Measurements from ENCODE around the gene FSTL4. TPM values are rescaled to one million over a fixed set of nuclear protein-coding genes. Genes with fewer than 3 reads are reported as not detected.

Gene FSTL4
- total RNA-seq, 2 experiments from 2014 or later: not detected

GRCh38 chr5:133381041-133381440, 231.3 kb downstream of the FSTL4 start:
- peaks cover 16% of the 10 kb centered on the region for H3K9me3 ChIP-seq (ENCODE audit: low read length)
- no peak overlapping the region for H3K4me2 ChIP-seq (ENCODE audit: low read length)
- no peaks in the 10 kb centered on the region for H4K20me1 ChIP-seq (ENCODE audit: insufficient read depth, low read length)
- H3K4me1 ChIP-seq (ENCODE audit: insufficient read depth, low read length, poor library complexity, severe bottlenecking): no peaks in the 10 kb centered on the region
- no peak for DNase-seq (ENCODE audit: low spot score)
- BruUV-seq (replicated peaks): no TSS peak
- H3K9me2 ChIP-seq (ENCODE audit: insufficient read depth, low read length): no peaks in the 10 kb centered on the region
- TF ChIP-seq EZH2phosphoT487 (IDR thresholded peaks at IDR 0.05; ENCODE audit: borderline replicate concordance, low read depth, low read length): no peak
- TF ChIP-seq CTCF (conservative IDR thresholded peaks at IDR 0.05; ENCODE audit: low read length): no peak
- H3K4me3 ChIP-seq (ENCODE audit: low read depth, low read length, poor library complexity, severe bottlenecking): no peak overlapping the region
- H2AFZ ChIP-seq (ENCODE audit: low read length): no peak overlapping the region
- CTCF ChIA-PET (ENCODE audit: unreplicated experiment): no interaction called here
- intact Hi-C loops (cut with micrococcal nuclease; ENCODE audit: unreplicated experiment): no loop called here
- H3K79me2 ChIP-seq (ENCODE audit: insufficient read depth, low read depth, low read length): no peaks in the 10 kb centered on the region
- no peak overlapping the region for H3K27ac ChIP-seq (ENCODE audit: low read depth, low read length, poor library complexity, severe bottlenecking)
- H3K36me3 ChIP-seq (ENCODE audit: insufficient read depth, low read length): no peaks in the 10 kb centered on the region
- POLR2A ChIA-PET: no interaction called here

- ChIA-PET POLR2A (no interaction called here), CTCF (ENCODE audit: unreplicated experiment) (no interaction called here)
- intact Hi-C loops (cut with micrococcal nuclease; ENCODE audit: unreplicated experiment): no loop called here
- H3K4me3 ChIP-seq (ENCODE audit: low read depth, low read length, poor library complexity, severe bottlenecking): no peak overlapping the region
- 0 out of 2 replicates have a peak, but pooled peaks cover 4% of the 10 kb centered on the region for H3K9me2 ChIP-seq (ENCODE audit: insufficient read depth, low read length)
- no peak for DNase-seq (ENCODE audit: low spot score)
- no peak overlapping the region for H3K27ac ChIP-seq (ENCODE audit: low read depth, low read length, poor library complexity, severe bottlenecking)
- no peaks in the 10 kb centered on the region for H3K4me1 ChIP-seq (ENCODE audit: insufficient read depth, low read length, poor library complexity, severe bottlenecking)
- no peaks in the 10 kb centered on the region for H3K36me3 ChIP-seq (ENCODE audit: insufficient read depth, low read length)
- H3K9me3 ChIP-seq (ENCODE audit: low read length): peaks cover 16% of the 10 kb centered on the region
- no peaks in the 10 kb centered on the region for H4K20me1 ChIP-seq (ENCODE audit: insufficient read depth, low read length)
- H2AFZ ChIP-seq (ENCODE audit: low read length): no peak overlapping the region
- H3K4me2 ChIP-seq (ENCODE audit: low read length): no peak overlapping the region
- no TSS peak for BruUV-seq (replicated peaks)
- TF ChIP-seq CTCF (conservative IDR thresholded peaks at IDR 0.05; ENCODE audit: low read length): no peak
- no peak for TF ChIP-seq EZH2phosphoT487 (IDR thresholded peaks at IDR 0.05; ENCODE audit: borderline replicate concordance, low read depth, low read length)
- H3K79me2 ChIP-seq (ENCODE audit: insufficient read depth, low read depth, low read length): no peaks in the 10 kb centered on the region
Measured at GRCh38 chr5:133377736-133378135, 234.6 kb downstream of the FSTL4 start.

GRCh38 chr5:133376986-133377385, 235.4 kb downstream of the FSTL4 start:
- Histone ChIP-seq H3K27ac (ENCODE audit: low read depth, low read length, poor library complexity, severe bottlenecking) (no peak overlapping the region), H4K20me1 (ENCODE audit: insufficient read depth, low read length) (no peaks in the 10 kb centered on the region), H2AFZ (ENCODE audit: low read length) (no peak overlapping the region), H3K9me2 (ENCODE audit: insufficient read depth, low read length) (0 out of 2 replicates have a peak, but pooled peaks cover 4% of the 10 kb centered on the region), H3K9me3 (ENCODE audit: low read length) (peaks cover 16% of the 10 kb centered on the region), H3K4me2 (ENCODE audit: low read length) (no peak overlapping the region), H3K79me2 (ENCODE audit: insufficient read depth, low read depth, low read length) (no peaks in the 10 kb centered on the region), H3K4me3 (ENCODE audit: low read depth, low read length, poor library complexity, severe bottlenecking) (no peak overlapping the region), H3K36me3 (ENCODE audit: insufficient read depth, low read length) (no peaks in the 10 kb centered on the region), H3K4me1 (ENCODE audit: insufficient read depth, low read length, poor library complexity, severe bottlenecking) (no peaks in the 10 kb centered on the region)
- ChIA-PET CTCF (ENCODE audit: unreplicated experiment) (interaction anchor here (0.6 kb wide), 1 partner anchor 266 kb away, joined by 3 read pairs; no protein-coding TSS in a partner anchor), POLR2A (interaction anchor here (0.6 kb wide), 1 partner anchor 516 kb away, joined by 3 read pairs; no protein-coding TSS in a partner anchor)
- no peak for DNase-seq (ENCODE audit: low spot score)
- no peak for TF ChIP-seq EZH2phosphoT487 (IDR thresholded peaks at IDR 0.05; ENCODE audit: borderline replicate concordance, low read depth, low read length)
- no peak for TF ChIP-seq CTCF (conservative IDR thresholded peaks at IDR 0.05; ENCODE audit: low read length)
- intact Hi-C loops (cut with micrococcal nuclease; ENCODE audit: unreplicated experiment): no loop called here
- no TSS peak for BruUV-seq (replicated peaks)
